Dorsolateral prefrontal cortex (tissue), 118 donors: ENCODE measurements around the gene ALDH3B2. TPM values are rescaled to one million over a fixed set of nuclear protein-coding genes. Genes with fewer than 3 reads are reported as not detected.

Experiments used
- total RNA-seq, 120 experiments: library from RNA; stranded (reverse); gene quantifications; one replicate each; pipeline versions ENCODE4 v1.2.3 to v1.2.4, GENCODE V29; 2022

ALDH3B2 gene
- total RNA-seq, 120 experiments from 2014 or later: not detected

Other genes starting within 250 kb of the ALDH3B2 start
- gene RPS6KB2, start 246.1 kb downstream of the ALDH3B2 start, total RNA-seq: 10 to 100 TPM; 13.4 to 47.4 (median 28.2) TPM
- 1 to 10 TPM in 83 of 120 experiments, under 1 TPM in 23, not detected in 14; 0.41 to 5.3 (median 1.8) TPM for gene PTPRCAP, start 236.9 kb downstream of the ALDH3B2 start, total RNA-seq
- gene CORO1B, start 231.1 kb downstream of the ALDH3B2 start, total RNA-seq: 10 to 100 TPM; 24.6 to 72.2 (median 38.4) TPM
- gene GPR152, start 221.9 kb downstream of the ALDH3B2 start, total RNA-seq: under 1 TPM in 4 of 120 experiments, not detected in 116; 0.33 to 0.60 (median 0.42) TPM
- 1 to 10 TPM in 58 of 120 experiments, under 1 TPM in 51, not detected in 11; 0.18 to 3.8 (median 1.1) TPM for gene CABP4, start 219.3 kb downstream of the ALDH3B2 start, total RNA-seq
- 10 to 100 TPM; 21.2 to 62.4 (median 41.3) TPM for gene TMEM134, start 205.4 kb downstream of the ALDH3B2 start, total RNA-seq
- gene AIP, start 191.6 kb downstream of the ALDH3B2 start, total RNA-seq: 10 to 100 TPM; 51.6 to 82.9 (median 65.8) TPM
- gene PITPNM1, start 169.3 kb downstream of the ALDH3B2 start, total RNA-seq: 100 to 1,000 TPM in 19 of 120 experiments, 10 to 100 TPM in 101; 35.3 to 144 (median 86.1) TPM
- 10 to 100 TPM; 16.6 to 82.7 (median 33.4) TPM for gene CDK2AP2, start 166.5 kb downstream of the ALDH3B2 start, total RNA-seq
- gene CABP2, start 151.2 kb downstream of the ALDH3B2 start, total RNA-seq: not detected
- gene GSTP1, start 90.8 kb downstream of the ALDH3B2 start, total RNA-seq: 100 to 1,000 TPM; 145 to 281 (median 207) TPM
- 100 to 1,000 TPM; 176 to 398 (median 251) TPM for gene NDUFV1, start 67.7 kb downstream of the ALDH3B2 start, total RNA-seq
- 10 to 100 TPM in 3 of 120 experiments, 1 to 10 TPM in 117; 2.2 to 12.6 (median 6.1) TPM for gene NUDT8, start 44.7 kb downstream of the ALDH3B2 start, total RNA-seq
- gene TBX10, start 34.9 kb downstream of the ALDH3B2 start, total RNA-seq: under 1 TPM in 1 of 120 experiments, not detected in 119; 0.60 TPM
- 1 to 10 TPM in 75 of 120 experiments, under 1 TPM in 24, not detected in 21; 0.37 to 8.7 (median 1.9) TPM for gene ACY3, start 23.9 kb downstream of the ALDH3B2 start, total RNA-seq